H9 (cell line): ENCODE measurements around the gene FYN. TPM values are rescaled to one million over a fixed set of nuclear protein-coding genes. Genes with fewer than 3 reads are reported as not detected.

Source experiments
- DNase-seq: peaks from one replicate; pipeline ENCODE4 v3.0.0-alpha.2; 2017
- H2AFZ ChIP-seq: one replicate; pipeline ENCODE4 v1.6.1; 2013; ENCODE audit warnings: mild to moderate bottlenecking, low read length, control low read depth, moderate library complexity
- H2AK5ac ChIP-seq: 2 replicates; pipeline ENCODE4 v1.6.1; 2013; ENCODE audit warnings: low read length, control low read depth, mixed read lengths; ENCODE audit not compliant: insufficient read length
- H2BK120ac ChIP-seq: one replicate; pipeline ENCODE4 v1.6.1; 2013; ENCODE audit warnings: low read depth, mild to moderate bottlenecking, low read length, control low read depth, inconsistent platforms; ENCODE audit not compliant: poor library complexity, severe bottlenecking
- H2BK12ac ChIP-seq: 2 replicates; pipeline ENCODE4 v1.6.1; 2013; ENCODE audit warnings: low read length, control low read depth, mixed read lengths, low read depth; ENCODE audit not compliant: insufficient read length
- H2BK15ac ChIP-seq: 2 replicates; pipeline ENCODE4 v1.6.1; 2013; ENCODE audit warnings: low read depth, low read length, control low read depth
- H2BK20ac ChIP-seq: one replicate; pipeline ENCODE4 v1.6.1; 2013; ENCODE audit warnings: low read depth, mild to moderate bottlenecking, low read length, control low read depth, inconsistent platforms; ENCODE audit not compliant: poor library complexity, severe bottlenecking
- H2BK5ac ChIP-seq: 2 replicates; pipeline ENCODE4 v1.6.1; 2013; ENCODE audit warnings: low read length, control low read depth, mixed read lengths; ENCODE audit not compliant: insufficient read length
- H3K14ac ChIP-seq: 2 replicates; pipeline ENCODE4 v1.6.1; 2013; ENCODE audit warnings: low read length, control low read depth; ENCODE audit not compliant: insufficient read depth
- H3K18ac ChIP-seq: 2 replicates; pipeline ENCODE4 v1.6.1; 2013; ENCODE audit warnings: low read depth, mild to moderate bottlenecking, mixed read lengths, low read length, control low read depth; ENCODE audit not compliant: insufficient read length
- H3K23ac ChIP-seq: 2 replicates; pipeline ENCODE4 v1.6.1; 2013; ENCODE audit warnings: low read length, control low read depth, mixed read lengths, low read depth; ENCODE audit not compliant: insufficient read length
- H3K23me2 ChIP-seq: 2 replicates; pipeline ENCODE4 v1.6.1; 2013; ENCODE audit warnings: low read depth, mild to moderate bottlenecking, mixed read lengths, low read length, control low read depth; ENCODE audit not compliant: insufficient read length, poor library complexity, severe bottlenecking
- H3K27ac ChIP-seq: 2 replicates; pipeline ENCODE4 v1.5.1; 2013; ENCODE audit warnings: low read length, control low read depth, mixed read lengths, low read depth; ENCODE audit not compliant: insufficient read length
- H3K27me3 ChIP-seq: 2 replicates; pipeline ENCODE4 v1.6.1; 2013; ENCODE audit warnings: low read length, control low read depth, inconsistent platforms; ENCODE audit not compliant: insufficient read depth
- H3K4ac ChIP-seq: 2 replicates; pipeline ENCODE4 v1.6.1; 2013; ENCODE audit warnings: low read depth, mild to moderate bottlenecking, control low read depth, inconsistent platforms, low read length, moderate library complexity
- H3K4me1 ChIP-seq: 2 replicates; pipeline ENCODE4 v1.6.1; 2013; ENCODE audit warnings: low read length, control low read depth, inconsistent platforms; ENCODE audit not compliant: insufficient read depth
- H3K4me2 ChIP-seq: 2 replicates; pipeline ENCODE4 v1.6.1; 2013; ENCODE audit warnings: low read length, control low read depth, mixed read lengths; ENCODE audit not compliant: insufficient read length, insufficient read depth
- H3K56ac ChIP-seq: 2 replicates; pipeline ENCODE4 v1.6.1; 2013; ENCODE audit warnings: low read depth, mild to moderate bottlenecking, mixed read lengths, low read length, control low read depth; ENCODE audit not compliant: insufficient read length
- H3K79me1 ChIP-seq: 2 replicates; pipeline ENCODE4 v1.6.1; 2013; ENCODE audit warnings: low read depth, mild to moderate bottlenecking, moderate library complexity, low read length, control low read depth, inconsistent platforms; ENCODE audit not compliant: insufficient read depth, poor library complexity, severe bottlenecking
- H3K79me2 ChIP-seq: 2 replicates; pipeline ENCODE4 v1.6.1; 2013; ENCODE audit warnings: low read length, control low read depth, inconsistent platforms; ENCODE audit not compliant: insufficient read depth
- H3K9ac ChIP-seq: 2 replicates; pipeline ENCODE4 v1.6.1; 2013; ENCODE audit warnings: low read length, control low read depth, mixed read lengths; ENCODE audit not compliant: insufficient read length; ENCODE audit errors: extremely low read depth
- H3K9me3 ChIP-seq: one replicate; pipeline ENCODE4 v1.6.1; 2013; ENCODE audit warnings: low read depth, low read length, inconsistent platforms; ENCODE audit not compliant: control insufficient read depth
- H3T11ph ChIP-seq: one replicate; pipeline ENCODE4 v1.6.1; 2013; ENCODE audit warnings: mild to moderate bottlenecking, low read length, control low read depth, inconsistent platforms
- H4K20me1 ChIP-seq: one replicate; pipeline ENCODE4 v1.6.1; 2013; ENCODE audit not compliant: control insufficient read depth, insufficient read length, insufficient read depth
- H4K5ac ChIP-seq: 2 replicates; pipeline ENCODE4 v1.6.1; 2013; ENCODE audit warnings: low read depth, mild to moderate bottlenecking, mixed read lengths, low read length, control low read depth; ENCODE audit not compliant: insufficient read length
- H4K8ac ChIP-seq: replicated peaks from 2 replicates; pipeline ENCODE4 v1.6.1; 2013; ENCODE audit warnings: low read length, control low read depth, mixed read lengths, low read depth; ENCODE audit not compliant: insufficient read length
- H4K91ac ChIP-seq: 2 replicates; pipeline ENCODE4 v1.6.1; 2013; ENCODE audit warnings: low read depth, mild to moderate bottlenecking, moderate library complexity, mixed read lengths, low read length, control low read depth; ENCODE audit not compliant: insufficient read length
- H3K27ac Mint-ChIP-seq, 3 experiments: 2 replicates in 2 of 3; 3 replicates in 1 of 3; pipeline ENCODE4 v1.8.0; 2020 to 2021; ENCODE audit warnings: mixed read lengths in 3 of 3, mild to moderate bottlenecking in 1 of 3, moderate library complexity in 1 of 3
- H3K27me3 Mint-ChIP-seq: 2 replicates; pipeline ENCODE4 v1.8.0; 2021; ENCODE audit warnings: low read depth, mild to moderate bottlenecking, moderate library complexity, mixed read lengths
- H3K36me3 Mint-ChIP-seq, 3 experiments: 2 replicates in 2 of 3; 3 replicates in 1 of 3; pipeline ENCODE4 v1.8.0; 2020 to 2021; ENCODE audit warnings: low read depth in 3 of 3, mixed read lengths in 3 of 3; ENCODE audit not compliant: insufficient read depth in 1 of 3
- H3K4me1 Mint-ChIP-seq, 2 experiments: 2 replicates each; pipeline ENCODE4 v1.8.0; 2020; ENCODE audit warnings: mixed read lengths in 2 of 2
- H3K4me3 Mint-ChIP-seq, 2 experiments: 2 replicates in 1 of 2; 3 replicates in 1 of 2; pipeline ENCODE4 v1.8.0; 2020 to 2021; ENCODE audit warnings: mild to moderate bottlenecking in 2 of 2, mixed read lengths in 2 of 2, moderate library complexity in 1 of 2
- H3K9me3 Mint-ChIP-seq, 2 experiments: 2 replicates in 1 of 2; 3 replicates in 1 of 2; pipeline ENCODE4 v1.8.0; 2020; ENCODE audit warnings: mild to moderate bottlenecking in 2 of 2, mixed read lengths in 2 of 2, moderate library complexity in 1 of 2
- WGBS: extraction: QIAGEN DNeasy Blood & Tissue Kit; methylation state at CpG from one replicate; pipeline ENCODE4 v1.1.7; 2013; ENCODE audit warnings: missing lambda C conversion rate, low lambda C conversion rate, mixed read lengths; ENCODE audit not compliant: insufficient read length; ENCODE audit errors: extremely low coverage; 5-methylcytosine and 5-hydroxymethylcytosine counted together
- total RNA-seq: library from RNA; stranded (reverse); gene quantifications from 2 replicates; pipeline ENCODE4 v1.2.1, GENCODE V29; 2021
- TF ChIP-seq, protein P1 (sequence below): fragments of 200-600 bp; sonication (generic); conservative IDR thresholded peaks from 3 replicates; pipeline ENCODE4 v1.8.0; 2021; ENCODE audit warnings: antibody characterized with exemption, mild to moderate bottlenecking

FYN gene
- total RNA-seq, 1 experiment from 2014 or later = 64.8 TPM

DNA sequence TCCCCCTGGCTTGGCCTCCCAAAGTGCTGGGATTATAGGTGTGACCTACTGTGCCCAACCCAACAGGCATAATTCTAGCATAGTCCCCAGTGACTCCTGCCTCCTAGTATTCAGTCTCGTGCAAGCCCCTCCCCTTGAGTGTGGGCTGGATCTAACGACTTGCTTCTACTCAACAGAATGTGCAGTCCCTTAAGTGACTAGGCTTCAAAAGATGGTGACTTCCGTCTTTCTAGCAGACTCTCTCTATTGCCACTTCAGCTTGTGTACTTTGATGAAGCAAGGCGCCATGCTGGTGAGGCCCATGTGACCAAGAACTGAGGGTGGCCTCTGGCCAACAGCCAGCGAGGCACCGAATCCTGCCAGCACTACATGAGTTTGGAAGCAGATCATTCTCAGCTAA is 157.9 kb downstream of the FYN start:
- Histone ChIP-seq H2BK12ac (no peak overlapping the region), H3K4me2 (no peak overlapping the region), H3K18ac (no peak overlapping the region), H4K91ac (no peak overlapping the region), H3K9ac (no peak overlapping the region), H2BK15ac (no peak overlapping the region), H3K23ac (no peak overlapping the region), H3K14ac (no peak overlapping the region), H3T11ph (no peak overlapping the region), H3K79me2 (no peaks in the 10 kb centered on the region), H2BK5ac (no peak overlapping the region), H3K9me3 (no peaks in the 10 kb centered on the region), H3K4me1 (peaks cover 4% of the 10 kb centered on the region; the same call in 1 of the 2 replicates), H3K23me2 (no peaks in the 10 kb centered on the region), H4K8ac (no peak overlapping the region), H2AFZ (no peak overlapping the region), H3K4ac (no peak overlapping the region), H3K56ac (no peak overlapping the region), H2BK20ac (no peak overlapping the region), H3K27ac (no peak overlapping the region), H3K27me3 (no peaks in the 10 kb centered on the region), H2BK120ac (no peak overlapping the region), H3K79me1 (no peaks in the 10 kb centered on the region), H4K20me1 (no peaks in the 10 kb centered on the region), H4K5ac (no peak overlapping the region), H2AK5ac (no peak overlapping the region)
- peaks cover 8 to 34% (median 13%) of the 10 kb centered on the region in 3 experiments; a peak in 6 of 7 replicates for H3K36me3 Mint-ChIP-seq
- DNase-seq = no peak
- WGBS = no CpG with 5 or more reads among the region's 6 CpGs
- no peak overlapping the region for H3K4me3 Mint-ChIP-seq
- peaks cover 20 to 28% of the 10 kb centered on the region in 2 experiments for H3K4me1 Mint-ChIP-seq
- H3K9me3 Mint-ChIP-seq = no peaks in the 10 kb centered on the region
- no peaks in the 10 kb centered on the region for H3K27me3 Mint-ChIP-seq
- no peak overlapping the region for H3K27ac Mint-ChIP-seq
- TF ChIP-seq, protein P1, sequence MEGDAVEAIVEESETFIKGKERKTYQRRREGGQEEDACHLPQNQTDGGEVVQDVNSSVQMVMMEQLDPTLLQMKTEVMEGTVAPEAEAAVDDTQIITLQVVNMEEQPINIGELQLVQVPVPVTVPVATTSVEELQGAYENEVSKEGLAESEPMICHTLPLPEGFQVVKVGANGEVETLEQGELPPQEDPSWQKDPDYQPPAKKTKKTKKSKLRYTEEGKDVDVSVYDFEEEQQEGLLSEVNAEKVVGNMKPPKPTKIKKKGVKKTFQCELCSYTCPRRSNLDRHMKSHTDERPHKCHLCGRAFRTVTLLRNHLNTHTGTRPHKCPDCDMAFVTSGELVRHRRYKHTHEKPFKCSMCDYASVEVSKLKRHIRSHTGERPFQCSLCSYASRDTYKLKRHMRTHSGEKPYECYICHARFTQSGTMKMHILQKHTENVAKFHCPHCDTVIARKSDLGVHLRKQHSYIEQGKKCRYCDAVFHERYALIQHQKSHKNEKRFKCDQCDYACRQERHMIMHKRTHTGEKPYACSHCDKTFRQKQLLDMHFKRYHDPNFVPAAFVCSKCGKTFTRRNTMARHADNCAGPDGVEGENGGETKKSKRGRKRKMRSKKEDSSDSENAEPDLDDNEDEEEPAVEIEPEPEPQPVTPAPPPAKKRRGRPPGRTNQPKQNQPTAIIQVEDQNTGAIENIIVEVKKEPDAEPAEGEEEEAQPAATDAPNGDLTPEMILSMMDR = no peak
